GM19455 (cell line): ENCODE measurements around the gene MICAL3.

Source experiments
- ATAC-seq: cut with Tn5 transposase; IDR thresholded peaks from one replicate; pipeline ENCODE4 v1.9.1; 2021; ENCODE audit not compliant: unreplicated experiment

MICAL3 gene

GRCh38 chr22:17803609-17804270 lies 220.6 kb downstream of the MICAL3 start:
- no peak for ATAC-seq

GRCh38 chr22:17802822-17803221 lies 221.5 kb downstream of the MICAL3 start:
- no peak for ATAC-seq

- no peak for ATAC-seq
Measured at GRCh38 chr22:17802411-17802810, 221.9 kb downstream of the MICAL3 start.

- ATAC-seq = peak; percentile 57
Measured at GRCh38 chr22:17797721-17798559, 226.4 kb downstream of the MICAL3 start.

- no peak for ATAC-seq
Measured at GRCh38 chr22:17796695-17797094, 227.7 kb downstream of the MICAL3 start.

- no peak for ATAC-seq
Measured at GRCh38 chr22:17795661-17796548, 228.5 kb downstream of the MICAL3 start.

GRCh38 chr22:17794726-17795542 lies 229.4 kb downstream of the MICAL3 start:
- ATAC-seq = no peak

GRCh38 chr22:17792854-17793434 lies 231.4 kb downstream of the MICAL3 start:
- no peak for ATAC-seq

GRCh38 chr22:17792299-17792698 lies 232.1 kb downstream of the MICAL3 start:
- ATAC-seq = no peak

- ATAC-seq = no peak
Measured at GRCh38 chr22:17791196-17791595, 233.2 kb downstream of the MICAL3 start.

- ATAC-seq = no peak
Measured at GRCh38 chr22:17789379-17790200, 234.8 kb downstream of the MICAL3 start.

GRCh38 chr22:17788528-17789378 lies 235.6 kb downstream of the MICAL3 start:
- ATAC-seq = no peak

- ATAC-seq = no peak
Measured at GRCh38 chr22:17787716-17788330, 236.5 kb downstream of the MICAL3 start.

- ATAC-seq = no peak
Measured at GRCh38 chr22:17787241-17787640, 237.1 kb downstream of the MICAL3 start.

- ATAC-seq = no peak
Measured at GRCh38 chr22:17786435-17787161, 237.8 kb downstream of the MICAL3 start.

GRCh38 chr22:17785185-17786184 lies 238.9 kb downstream of the MICAL3 start:
- no peak for ATAC-seq
